PFSK-1 (cell line): ENCODE data around the gene MFAP4.

ENCODE experiments used
- FOXP2 ChIP-seq: optimal IDR thresholded peaks from 2 replicates; pipeline ENCODE3; 2011; ENCODE audit warnings: borderline replicate concordance, control low read depth, inconsistent platforms; ENCODE audit not compliant: insufficient read depth; ENCODE audit errors: extremely low read length, extremely low read depth
- POLR2AphosphoS5 ChIP-seq: IDR thresholded peaks from 2 replicates; pipeline ENCODE4 v1.6.1; 2012; ENCODE audit warnings: low read depth, mild to moderate bottlenecking, control low read depth, low read length, moderate library complexity
- REST ChIP-seq, 2 experiments: IDR thresholded peaks; 2 replicates each; pipeline versions ENCODE4 v1.6.1 to v1.8.0; 2011 to 2012; ENCODE audit warnings: low read depth in 2 of 2, low read length in 2 of 2, control low read depth in 1 of 2, inconsistent platforms in 1 of 2, mild to moderate bottlenecking in 1 of 2, moderate library complexity in 1 of 2; ENCODE audit not compliant: insufficient read depth in 1 of 2
- SIN3A ChIP-seq: IDR thresholded peaks from 2 replicates; pipeline ENCODE4 v1.6.1; 2012; ENCODE audit warnings: mild to moderate bottlenecking, low read length, moderate library complexity, borderline replicate concordance; ENCODE audit not compliant: insufficient read depth
- TAF1 ChIP-seq: IDR thresholded peaks from 2 replicates; pipeline ENCODE4 v1.6.1; 2012; ENCODE audit warnings: low read length, control low read depth, borderline replicate concordance; ENCODE audit not compliant: insufficient read depth

GRCh38 chr17:19360772-19361171 is 26.2 kb downstream of the MFAP4 start:
- TF ChIP-seq REST (IDR thresholded peaks at IDR 0.05; ENCODE audit: insufficient read depth in 1 of 2, low read depth in 2 of 2, low read length in 2 of 2) = no peak
- no peak for TF ChIP-seq POLR2AphosphoS5
- no peak for TF ChIP-seq SIN3A
- no peak for TF ChIP-seq TAF1
- no peak for TF ChIP-seq FOXP2
